ENCODE results near the gene SLC15A1.

The SLC15A1 gene

DNA sequence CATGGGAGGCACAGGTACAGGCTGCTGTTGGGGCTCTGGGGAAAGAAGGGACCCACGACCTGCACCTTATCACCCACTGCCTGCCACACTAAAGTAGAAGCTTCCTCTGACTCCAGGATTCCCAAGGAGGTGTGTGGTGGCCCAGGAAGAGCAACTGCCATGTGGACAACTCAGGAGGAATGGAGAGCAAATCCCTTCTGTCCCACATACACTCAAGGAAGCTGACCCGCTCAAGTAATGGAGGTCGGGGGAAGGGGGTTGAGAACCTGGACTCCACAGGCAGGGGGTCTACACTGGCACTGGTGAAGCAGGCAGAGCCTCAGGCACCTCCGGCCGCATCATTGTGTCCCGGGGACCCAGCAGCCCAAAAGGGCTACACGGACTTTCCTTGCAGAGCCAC lies 29.4 kb upstream of the SLC15A1 start:
- TF ChIP-seq, protein P1, sequence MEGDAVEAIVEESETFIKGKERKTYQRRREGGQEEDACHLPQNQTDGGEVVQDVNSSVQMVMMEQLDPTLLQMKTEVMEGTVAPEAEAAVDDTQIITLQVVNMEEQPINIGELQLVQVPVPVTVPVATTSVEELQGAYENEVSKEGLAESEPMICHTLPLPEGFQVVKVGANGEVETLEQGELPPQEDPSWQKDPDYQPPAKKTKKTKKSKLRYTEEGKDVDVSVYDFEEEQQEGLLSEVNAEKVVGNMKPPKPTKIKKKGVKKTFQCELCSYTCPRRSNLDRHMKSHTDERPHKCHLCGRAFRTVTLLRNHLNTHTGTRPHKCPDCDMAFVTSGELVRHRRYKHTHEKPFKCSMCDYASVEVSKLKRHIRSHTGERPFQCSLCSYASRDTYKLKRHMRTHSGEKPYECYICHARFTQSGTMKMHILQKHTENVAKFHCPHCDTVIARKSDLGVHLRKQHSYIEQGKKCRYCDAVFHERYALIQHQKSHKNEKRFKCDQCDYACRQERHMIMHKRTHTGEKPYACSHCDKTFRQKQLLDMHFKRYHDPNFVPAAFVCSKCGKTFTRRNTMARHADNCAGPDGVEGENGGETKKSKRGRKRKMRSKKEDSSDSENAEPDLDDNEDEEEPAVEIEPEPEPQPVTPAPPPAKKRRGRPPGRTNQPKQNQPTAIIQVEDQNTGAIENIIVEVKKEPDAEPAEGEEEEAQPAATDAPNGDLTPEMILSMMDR (IDR thresholded peaks at IDR 0.05; ENCODE audit: control insufficient read depth, extremely low read depth, insufficient read depth): no peak
- no peak for DNase-seq (ENCODE audit: low read depth)
- no peak overlapping the region for H3K4me3 ChIP-seq (ENCODE audit: low read depth, low read length)

DNA sequence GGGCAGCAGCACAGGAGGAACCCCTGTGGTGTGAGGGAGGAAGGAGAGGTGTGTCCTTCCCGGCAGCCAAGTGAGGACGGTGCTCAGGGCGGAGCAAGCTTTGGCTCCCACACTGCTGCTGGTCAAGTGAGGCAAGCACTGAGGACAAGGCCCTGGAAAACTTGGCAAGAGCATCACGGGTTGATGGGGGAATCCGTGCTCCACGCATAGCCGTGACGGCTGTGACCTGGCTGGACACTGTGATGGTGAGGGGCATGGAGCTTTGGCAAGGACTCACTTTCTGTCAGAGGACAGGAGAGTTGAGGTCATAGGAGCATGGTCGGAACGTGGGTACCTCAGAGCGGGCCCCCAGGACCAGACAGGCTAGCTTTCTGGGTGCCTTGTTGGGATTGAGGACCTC lies 29.0 kb upstream of the SLC15A1 start:
- H3K4me3 ChIP-seq (ENCODE audit: low read depth, low read length): no peak overlapping the region
- TF ChIP-seq, protein P1 (IDR thresholded peaks at IDR 0.05; ENCODE audit: control insufficient read depth, extremely low read depth, insufficient read depth): no peak
- DNase-seq (ENCODE audit: low read depth): no peak

DNA sequence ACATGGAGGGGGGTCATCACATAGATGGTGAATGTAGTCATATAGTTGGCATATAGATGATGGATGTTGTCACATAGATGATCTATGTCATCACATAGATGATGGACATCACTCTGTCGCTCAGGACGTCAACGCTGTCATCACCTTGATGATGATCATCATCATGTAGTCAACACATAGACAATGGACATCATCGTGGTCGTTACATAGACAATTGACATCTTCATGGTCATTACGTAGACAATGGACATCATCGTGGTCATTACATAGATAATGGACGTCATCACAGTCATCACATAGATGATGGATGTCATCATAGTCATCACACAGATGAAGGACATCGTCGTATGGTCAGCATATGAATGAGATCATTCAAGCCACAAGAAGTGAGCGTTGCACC lies 28.6 kb upstream of the SLC15A1 start:
- DNase-seq (ENCODE audit: low read depth): no peak
- TF ChIP-seq, protein P1 (IDR thresholded peaks at IDR 0.05; ENCODE audit: control insufficient read depth, extremely low read depth, insufficient read depth): no peak
- H3K4me3 ChIP-seq (ENCODE audit: low read depth, low read length): no peak overlapping the region

DNA sequence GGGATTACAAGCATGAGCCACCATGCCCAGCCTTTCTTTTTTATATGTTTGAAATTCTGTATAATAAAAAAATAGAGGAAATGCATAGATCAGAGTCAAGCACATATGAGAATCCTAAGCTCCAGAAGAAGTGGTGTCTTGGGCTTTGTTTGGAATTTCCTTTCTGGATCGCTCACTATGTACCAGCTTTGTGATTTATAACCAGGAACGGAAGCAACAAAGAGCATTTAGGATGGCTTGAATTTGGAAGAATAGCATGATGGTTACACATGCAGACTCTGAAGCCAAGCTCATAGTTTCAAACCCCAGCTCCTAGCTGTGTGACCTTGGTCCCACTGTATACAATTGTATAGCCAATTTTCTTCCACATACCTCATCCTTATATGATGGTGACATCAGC lies 28.0 kb upstream of the SLC15A1 start:
- H3K4me3 ChIP-seq (ENCODE audit: low read depth, low read length): no peak overlapping the region
- no peak for DNase-seq (ENCODE audit: low read depth)
- TF ChIP-seq, protein P1 (IDR thresholded peaks at IDR 0.05; ENCODE audit: control insufficient read depth, extremely low read depth, insufficient read depth): no peak

DNA sequence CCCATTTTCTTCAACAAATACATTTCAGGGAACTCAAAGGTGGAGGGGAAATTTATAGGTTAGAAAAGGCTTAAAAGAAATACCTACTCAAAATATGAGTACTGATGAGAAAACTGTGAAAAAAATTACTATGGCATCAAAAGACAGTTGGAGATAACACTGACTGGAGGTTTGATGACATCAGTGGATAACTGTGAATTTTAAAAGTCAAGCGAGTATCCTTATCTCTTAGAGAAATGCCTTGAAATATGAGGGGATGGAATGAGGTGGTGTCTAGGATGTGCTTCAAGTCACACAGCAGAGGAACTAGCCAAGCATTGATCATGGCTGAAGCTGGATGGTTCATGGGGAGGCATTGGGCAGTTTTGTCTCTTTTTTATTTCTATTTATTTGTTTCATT lies 27.2 kb upstream of the SLC15A1 start:
- H3K4me3 ChIP-seq (ENCODE audit: low read depth, low read length): no peak overlapping the region
- no peak for DNase-seq (ENCODE audit: low read depth)
- TF ChIP-seq, protein P1 (IDR thresholded peaks at IDR 0.05; ENCODE audit: control insufficient read depth, extremely low read depth, insufficient read depth): no peak

DNA sequence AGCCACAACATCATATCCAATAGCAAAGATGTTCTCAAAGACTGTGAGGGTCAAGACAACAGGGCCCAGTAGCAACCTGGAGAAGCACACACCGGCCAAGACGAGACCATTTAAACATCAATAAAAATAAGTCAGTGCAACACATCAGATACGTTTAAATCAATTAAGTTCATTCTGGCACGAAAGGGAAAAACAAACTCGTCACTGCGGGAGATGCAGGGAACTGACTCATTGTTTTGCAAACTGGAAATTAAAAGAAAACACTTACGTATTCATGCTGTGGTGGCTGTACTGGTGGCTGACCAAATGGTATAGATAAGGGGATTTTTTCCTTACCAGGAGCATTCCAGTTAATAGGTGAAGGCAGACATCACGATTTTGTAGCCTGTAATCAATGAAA lies 26.3 kb upstream of the SLC15A1 start:
- no peak for DNase-seq (ENCODE audit: low read depth)
- H3K4me3 ChIP-seq (ENCODE audit: low read depth, low read length): no peak overlapping the region
- TF ChIP-seq, protein P1 (IDR thresholded peaks at IDR 0.05; ENCODE audit: control insufficient read depth, extremely low read depth, insufficient read depth): no peak

DNA sequence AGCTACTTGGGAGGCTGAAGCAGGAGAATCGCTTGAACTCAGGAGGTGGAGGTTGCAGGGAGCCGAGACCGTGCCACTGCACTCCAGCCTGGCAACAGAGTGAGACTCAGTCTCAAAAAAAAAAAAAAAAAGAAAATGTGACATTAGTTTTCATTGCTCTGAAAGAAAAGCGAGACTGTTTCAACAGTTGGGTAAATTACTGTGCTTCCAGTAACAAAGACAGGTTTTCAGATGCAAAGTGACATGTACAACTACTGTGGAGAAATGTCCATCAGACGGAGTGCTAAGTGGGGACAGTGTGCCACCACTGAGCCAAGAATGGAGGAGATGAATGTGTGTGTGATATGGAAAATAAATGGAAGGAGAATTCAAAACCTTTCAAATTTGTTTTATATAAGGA lies 24.2 kb upstream of the SLC15A1 start:
- TF ChIP-seq, protein P1 (IDR thresholded peaks at IDR 0.05; ENCODE audit: control insufficient read depth, extremely low read depth, insufficient read depth): no peak
- no peak overlapping the region for H3K4me3 ChIP-seq (ENCODE audit: low read depth, low read length)

More for the DNA sequence above, 24.2 kb upstream of the SLC15A1 start:
- no peak for DNase-seq (ENCODE audit: low read depth)
